SK-N-MC (cell line): ENCODE data around the gene ERCC2.

Experiments used
- DNase-seq: peaks from one replicate; pipeline ENCODE4 v3.0.0-alpha.2; 2011; ENCODE audit warnings: low read depth, low spot score
- H3K27ac ChIP-seq: fragments of 200-600 bp; sonication (generic); 2 replicates; pipeline ENCODE4 v1.5.1; 2016; ENCODE audit warnings: mixed run types
- H3K36me3 ChIP-seq: fragments of 200-600 bp; sonication (generic); 2 replicates; pipeline ENCODE4 v1.6.1; 2017; ENCODE audit warnings: antibody characterized with exemption, low read length, mixed read lengths; ENCODE audit not compliant: insufficient read depth
- H3K4me3 ChIP-seq: fragments of 200-600 bp; sonication (generic); 2 replicates; pipeline ENCODE4 v1.5.1; 2016
- H3K9ac ChIP-seq: fragments of 200-600 bp; sonication (generic); 2 replicates; pipeline ENCODE4 v1.8.0; 2017; ENCODE audit warnings: mixed run types, mixed read lengths; ENCODE audit not compliant: insufficient read length
- H3K9me3 ChIP-seq: fragments of 200-600 bp; sonication (generic); 2 replicates; pipeline ENCODE4 v1.6.1; 2017; ENCODE audit warnings: low read depth, mild to moderate bottlenecking, antibody characterized with exemption, low read length, moderate library complexity, mixed read lengths
- EZH2 ChIP-seq: fragments of 200-600 bp; sonication (generic); IDR thresholded peaks from one replicate; pipeline ENCODE4 v1.6.1; 2017; ENCODE audit warnings: antibody characterized with exemption
- FOXP2 ChIP-seq: optimal IDR thresholded peaks from 2 replicates; pipeline ENCODE3; 2011; ENCODE audit warnings: mild to moderate bottlenecking, moderate library complexity; ENCODE audit not compliant: insufficient read depth; ENCODE audit errors: extremely low read length, control extremely low read depth
- POLR2AphosphoS5 ChIP-seq: IDR thresholded peaks from 2 replicates; pipeline ENCODE4 v1.6.1; 2012; ENCODE audit warnings: mild to moderate bottlenecking, low read depth, low read length, borderline replicate concordance

ERCC2 gene

GRCh38 chr19:45307361-45307760 is 63.0 kb downstream of the ERCC2 start:
- no peaks in the 10 kb centered on the region for H3K36me3 ChIP-seq
- no peak overlapping the region for H3K27ac ChIP-seq
- no peak overlapping the region for H3K4me3 ChIP-seq
- no peak overlapping the region for H3K9ac ChIP-seq
- H3K9me3 ChIP-seq, result no peaks in the 10 kb centered on the region
- TF ChIP-seq POLR2AphosphoS5 (no peak), EZH2 (no peak), FOXP2 (no peak)
- DNase-seq, result no peak

DNA sequence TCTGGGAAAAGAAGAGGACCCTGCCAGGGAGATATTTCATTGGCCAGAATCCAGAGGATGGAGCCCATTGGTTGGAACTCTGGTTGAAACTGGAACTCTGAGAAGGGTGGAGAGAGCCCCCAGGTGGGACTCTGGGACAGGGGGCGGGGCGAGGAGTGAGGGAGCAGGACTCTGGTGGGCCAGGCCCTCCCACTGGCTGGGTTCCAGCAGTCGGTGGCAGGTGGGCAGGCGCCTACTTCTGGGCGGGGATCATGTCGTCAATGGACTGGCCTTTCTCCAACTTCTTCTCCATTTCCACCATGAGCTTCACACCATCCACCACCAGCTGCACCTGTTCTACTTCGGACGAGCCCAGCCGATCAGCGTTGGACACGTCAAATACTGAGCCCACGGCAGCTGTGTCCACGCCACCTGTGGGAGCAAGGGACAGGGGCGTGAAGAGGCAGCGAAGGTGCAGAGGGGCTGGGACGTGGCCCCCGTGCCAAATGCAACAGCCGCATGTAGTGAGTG is 63.8 kb downstream of the ERCC2 start:
- TF ChIP-seq EZH2, result no peak
- TF ChIP-seq FOXP2, result no peak
- TF ChIP-seq POLR2AphosphoS5, result no peak
- DNase-seq, result peak; percentile 6
- H3K9ac ChIP-seq, result no peak overlapping the region
- no peaks in the 10 kb centered on the region for H3K36me3 ChIP-seq
- no peak overlapping the region for H3K27ac ChIP-seq
- H3K9me3 ChIP-seq, result no peaks in the 10 kb centered on the region
- no peak overlapping the region for H3K4me3 ChIP-seq

- Histone ChIP-seq H3K36me3 (no peaks in the 10 kb centered on the region), H3K9ac (no peak overlapping the region)
- TF ChIP-seq EZH2, result no peak
- peak; percentile 55; the same call in 1 of the 2 replicates for TF ChIP-seq POLR2AphosphoS5
Measured at GRCh38 chr19:45306040-45306439, 64.3 kb downstream of the ERCC2 start.

DNA sequence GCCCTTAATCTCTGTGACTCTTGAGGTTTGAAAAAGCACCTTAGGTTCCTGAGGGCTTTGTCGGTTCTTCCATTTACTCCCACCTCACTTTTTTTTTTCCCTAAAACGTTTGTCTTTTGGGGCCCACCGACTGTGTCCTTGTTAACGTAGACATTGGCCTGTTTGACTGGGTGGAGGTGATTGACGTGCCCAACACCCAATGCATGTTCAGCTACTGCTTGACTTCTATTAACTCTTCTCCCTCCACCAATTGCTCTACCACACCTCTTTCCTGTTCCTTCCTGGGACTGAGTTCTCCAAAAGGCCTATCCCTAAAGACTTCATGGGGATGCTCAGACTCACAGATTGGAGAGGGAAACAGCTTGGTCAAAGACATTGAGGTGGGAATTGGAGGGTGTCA is 65.0 kb downstream of the ERCC2 start:
- no peak for DNase-seq
- no peak for TF ChIP-seq POLR2AphosphoS5
- TF ChIP-seq EZH2, result no peak
- TF ChIP-seq FOXP2, result no peak
- no peak overlapping the region for H3K4me3 ChIP-seq
- H3K9me3 ChIP-seq, result no peaks in the 10 kb centered on the region
- no peak overlapping the region for H3K27ac ChIP-seq
- no peak overlapping the region for H3K9ac ChIP-seq
- no peaks in the 10 kb centered on the region for H3K36me3 ChIP-seq

More at GRCh38 chr19:45306040-45306439, 64.3 kb downstream of the ERCC2 start:
- DNase-seq, result no peak
- H3K27ac ChIP-seq, result no peak overlapping the region
- no peaks in the 10 kb centered on the region for H3K9me3 ChIP-seq
- no peak overlapping the region for H3K4me3 ChIP-seq

DNA sequence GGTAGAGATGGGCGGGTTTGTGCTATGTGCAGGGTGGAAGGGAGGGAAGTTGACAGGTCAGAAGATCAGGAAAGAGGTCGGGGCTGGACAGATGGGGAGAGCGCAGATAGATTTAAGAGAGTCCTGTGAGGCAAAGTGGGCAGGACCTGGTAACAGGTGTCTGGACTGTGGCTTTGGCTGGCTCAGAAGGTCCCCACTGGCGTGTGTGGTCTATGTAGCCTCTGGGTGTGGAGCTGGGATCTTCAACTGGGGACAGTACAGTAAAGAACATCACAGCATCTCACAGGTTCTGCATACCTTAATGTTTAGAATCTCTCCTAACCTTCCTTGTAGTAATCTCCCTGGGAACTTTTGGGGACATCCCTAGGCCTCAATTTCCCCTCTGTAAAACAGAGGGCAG is 65.4 kb downstream of the ERCC2 start:
- Histone ChIP-seq H3K36me3 (no peaks in the 10 kb centered on the region), H3K9ac (no peak overlapping the region), H3K4me3 (no peak overlapping the region), H3K27ac (no peak overlapping the region), H3K9me3 (no peaks in the 10 kb centered on the region)
- TF ChIP-seq EZH2, result no peak
- no peak for TF ChIP-seq FOXP2
- no peak for TF ChIP-seq POLR2AphosphoS5
- no peak for DNase-seq

- Histone ChIP-seq H3K9ac (no peak overlapping the region), H3K9me3 (no peaks in the 10 kb centered on the region), H3K36me3 (no peaks in the 10 kb centered on the region), H3K27ac (no peak overlapping the region), H3K4me3 (no peak overlapping the region)
- no peak for TF ChIP-seq FOXP2
- no peak for TF ChIP-seq EZH2
- no peak for TF ChIP-seq POLR2AphosphoS5
- no peak for DNase-seq
Measured at GRCh38 chr19:45304141-45304926, 66.0 kb downstream of the ERCC2 start.

GRCh38 chr19:45303269-45304060 is 66.9 kb downstream of the ERCC2 start:
- H3K9me3 ChIP-seq, result no peaks in the 10 kb centered on the region
- TF ChIP-seq FOXP2, result no peak
- no peak; the same call in 1 of the 2 replicates for TF ChIP-seq POLR2AphosphoS5
- no peak for TF ChIP-seq EZH2
- no peak for DNase-seq
- no peak overlapping the region for H3K4me3 ChIP-seq
- no peaks in the 10 kb centered on the region for H3K36me3 ChIP-seq
- no peak overlapping the region for H3K27ac ChIP-seq
- H3K9ac ChIP-seq, result no peak overlapping the region

- no peak overlapping the region for H3K4me3 ChIP-seq
- no peaks in the 10 kb centered on the region for H3K9me3 ChIP-seq
- no peak for DNase-seq
- no peaks in the 10 kb centered on the region for H3K36me3 ChIP-seq
- no peak overlapping the region for H3K9ac ChIP-seq
- TF ChIP-seq POLR2AphosphoS5 (no peak), FOXP2 (no peak), EZH2 (no peak)
- H3K27ac ChIP-seq, result no peak overlapping the region
Measured at GRCh38 chr19:45302416-45302815, 68.0 kb downstream of the ERCC2 start.
